NCI-H82 (cell line): Measurements from ENCODE around the gene CSHL1.
"Not testable (repeated sequence)": the region's sequence is repeated elsewhere in the genome, so short reads cannot be mapped to it uniquely, and the experiment has no call there.

ENCODE experiments used
- DNase-seq: peaks from one replicate; lab custom pipeline; 2025; lab: John Stamatoyannopoulos, UW

CSHL1 gene

DNA sequence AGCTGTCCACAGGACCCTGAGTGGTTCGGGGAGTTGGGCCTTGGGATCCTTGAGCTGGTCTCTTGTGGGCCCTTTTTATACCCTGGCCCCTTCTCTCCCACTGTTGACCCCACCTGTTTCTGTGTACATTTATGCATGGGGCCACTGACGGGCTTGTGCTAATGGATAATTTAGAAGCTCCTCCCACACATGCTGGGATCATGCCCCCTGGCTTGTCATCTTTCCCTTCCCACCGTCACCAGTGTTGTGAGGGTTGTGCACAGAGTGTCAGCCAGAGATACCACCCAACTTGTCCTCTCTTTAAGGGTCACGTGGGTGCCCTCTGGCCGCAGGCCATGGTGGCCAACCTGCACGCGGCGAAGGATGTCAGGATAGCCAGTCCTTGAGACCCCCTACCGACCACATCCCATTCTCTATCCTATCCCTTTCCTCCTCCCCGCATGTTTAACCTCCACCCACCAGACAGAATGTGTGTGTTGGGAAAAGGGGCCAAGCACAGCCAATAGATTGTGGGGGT is 7.8 kb upstream of the CSHL1 start, which contains the start of gene GH1:
Gene GH1 (minus strand): TSS at position 51 of the 517 bp plus-strand sequence. CDS start 63 bp downstream, outside the sequence.
- not testable (repeated sequence) for DNase-seq

DNA sequence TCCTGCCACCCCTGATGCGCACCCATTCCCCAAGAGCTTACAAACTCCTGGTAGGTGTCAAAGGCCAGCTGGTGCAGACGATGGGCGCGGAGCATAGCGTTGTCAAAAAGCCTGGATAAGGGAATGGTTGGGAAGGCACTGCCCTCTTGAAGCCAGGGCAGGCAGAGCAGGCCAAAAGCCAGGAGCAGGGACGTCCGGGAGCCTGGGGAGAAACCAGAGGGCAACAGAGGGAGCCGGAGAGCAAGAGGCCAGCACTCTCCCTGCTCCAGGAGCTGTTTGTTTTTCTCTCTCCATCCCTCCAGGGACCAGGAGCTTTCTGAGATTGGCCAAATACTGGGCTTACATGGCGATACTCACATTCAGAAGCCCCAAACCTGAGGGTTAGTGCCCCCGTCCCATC is 7.2 kb upstream of the CSHL1 start:
- DNase-seq, result peak; percentile 26

DNA sequence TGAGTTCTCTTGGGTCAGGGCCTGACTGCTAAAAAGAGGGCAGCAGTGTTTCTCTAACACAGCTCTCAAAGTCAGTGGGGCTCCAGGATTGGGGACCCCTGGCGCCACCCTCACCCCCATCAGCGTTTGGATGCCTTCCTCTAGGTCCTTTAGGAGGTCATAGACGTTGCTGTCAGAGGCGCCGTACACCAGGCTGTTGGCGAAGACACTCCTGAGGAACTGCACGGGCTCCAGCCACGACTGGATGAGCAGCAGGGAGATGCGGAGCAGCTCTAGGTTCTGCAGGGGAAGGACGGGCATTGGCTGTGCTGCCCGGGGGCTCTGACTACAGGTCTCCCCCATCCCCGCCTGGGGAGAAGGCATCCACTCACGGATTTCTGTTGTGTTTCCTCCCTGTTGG is 6.6 kb upstream of the CSHL1 start:
- no peak for DNase-seq

DNA sequence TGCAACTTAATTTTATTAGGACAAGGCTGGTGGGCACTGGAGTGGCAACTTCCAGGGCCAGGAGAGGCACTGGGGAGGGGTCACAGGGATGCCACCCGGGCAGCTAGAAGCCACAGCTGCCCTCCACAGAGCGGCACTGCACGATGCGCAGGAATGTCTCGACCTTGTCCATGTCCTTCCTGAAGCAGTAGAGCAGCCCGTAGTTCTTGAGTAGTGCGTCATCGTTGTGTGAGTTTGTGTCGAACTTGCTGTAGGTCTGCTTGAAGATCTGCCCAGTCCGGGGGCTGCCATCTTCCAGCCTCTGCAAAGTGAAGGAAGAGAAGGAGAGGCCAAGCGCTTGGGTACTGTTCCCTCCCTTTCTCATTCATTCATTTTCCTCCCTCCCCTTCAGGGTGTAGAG is 6.1 kb upstream of the CSHL1 start:
- DNase-seq, result not testable (repeated sequence)

DNA sequence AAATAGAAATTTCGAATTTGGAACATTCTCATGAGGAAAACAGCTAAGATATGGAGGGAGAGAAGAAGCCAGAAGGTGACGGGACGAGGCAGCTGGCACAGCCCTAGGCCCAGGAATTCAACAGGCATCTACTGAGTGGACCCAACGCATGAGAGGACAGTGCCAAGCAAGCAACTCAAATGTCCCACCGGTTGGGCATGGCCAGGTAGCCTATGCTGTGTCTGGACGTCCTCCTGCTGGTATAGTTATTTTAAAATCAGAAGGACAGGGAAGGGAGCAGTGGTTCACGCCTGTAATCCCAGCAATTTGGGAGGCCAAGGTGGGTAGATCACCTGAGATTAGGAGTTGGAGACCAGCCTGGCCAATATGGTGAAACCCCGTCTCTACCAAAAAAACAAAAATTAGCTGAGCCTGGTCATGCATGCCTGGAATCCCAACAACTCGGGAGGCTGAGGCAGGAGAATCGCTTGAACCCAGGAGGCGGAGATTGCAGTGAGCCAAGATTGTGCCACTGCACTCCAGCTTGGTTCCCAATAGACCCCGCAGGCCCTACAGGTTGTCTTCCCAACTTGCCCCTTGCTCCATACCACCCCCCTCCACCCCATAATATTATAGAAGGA is 5.6 kb upstream of the CSHL1 start:
- DNase-seq, result no peak

DNA sequence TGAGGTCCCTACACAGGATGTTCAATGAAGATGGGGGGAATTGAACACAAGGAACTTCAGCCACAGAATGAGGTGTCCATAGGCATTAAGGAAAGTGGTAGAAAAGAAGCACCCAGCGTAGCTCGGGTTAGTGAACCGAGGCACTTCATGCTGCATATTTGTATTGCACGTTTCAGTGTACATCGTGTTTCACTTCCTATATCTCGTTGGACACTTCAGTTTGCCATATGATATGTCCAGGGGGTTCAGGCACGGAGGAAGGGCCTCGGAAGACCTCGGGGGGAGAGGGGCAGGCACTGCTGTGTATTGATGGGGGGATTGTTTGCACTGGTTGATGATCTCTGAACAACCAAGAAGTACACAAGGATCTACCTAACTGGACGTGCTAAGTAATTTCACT is 4.7 kb upstream of the CSHL1 start:
- DNase-seq, result not testable (repeated sequence)

DNA sequence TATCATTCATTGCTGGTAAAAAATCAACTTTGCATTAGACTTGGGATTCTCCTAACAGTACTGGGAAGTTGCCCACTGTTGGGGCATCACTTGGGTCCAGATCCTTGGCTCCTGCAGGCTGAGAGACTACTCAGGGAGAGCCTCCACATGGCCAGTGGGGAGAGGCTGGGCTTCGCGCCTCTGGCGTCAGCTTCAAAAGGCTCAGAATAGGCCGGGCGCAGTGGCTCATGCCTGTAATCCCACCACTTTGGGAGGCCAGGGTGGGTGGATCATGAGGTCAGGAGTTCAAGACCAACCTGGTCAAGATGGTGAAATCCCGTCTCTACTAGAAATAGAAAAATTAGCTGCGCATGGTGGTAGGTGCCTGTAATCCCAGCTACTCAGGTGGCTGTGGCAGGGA is 3.4 kb upstream of the CSHL1 start:
- DNase-seq, result no peak

DNA sequence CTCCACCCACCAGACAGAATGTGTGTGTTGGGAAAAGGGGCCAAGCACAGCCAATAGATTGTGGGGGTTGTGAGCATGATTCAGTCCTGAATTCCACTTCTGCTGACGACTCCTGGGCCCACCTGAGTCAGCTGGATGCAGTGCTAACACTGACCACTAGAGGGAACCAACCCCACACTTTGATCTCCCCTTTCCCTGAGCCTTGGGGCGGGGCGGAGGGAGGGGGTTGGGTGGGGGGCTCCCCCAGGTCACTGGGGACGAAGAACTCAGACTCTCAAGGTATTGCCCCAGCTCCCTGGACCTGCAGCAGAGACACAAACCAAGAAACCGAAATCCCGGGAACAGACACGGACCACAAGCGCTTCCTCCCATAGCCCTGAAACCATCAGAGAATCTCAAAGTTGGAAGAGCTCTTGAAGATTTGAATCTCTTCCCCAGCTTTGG is 621 bp upstream of the CSHL1 start:
- peak; percentile 73 for DNase-seq

DNA sequence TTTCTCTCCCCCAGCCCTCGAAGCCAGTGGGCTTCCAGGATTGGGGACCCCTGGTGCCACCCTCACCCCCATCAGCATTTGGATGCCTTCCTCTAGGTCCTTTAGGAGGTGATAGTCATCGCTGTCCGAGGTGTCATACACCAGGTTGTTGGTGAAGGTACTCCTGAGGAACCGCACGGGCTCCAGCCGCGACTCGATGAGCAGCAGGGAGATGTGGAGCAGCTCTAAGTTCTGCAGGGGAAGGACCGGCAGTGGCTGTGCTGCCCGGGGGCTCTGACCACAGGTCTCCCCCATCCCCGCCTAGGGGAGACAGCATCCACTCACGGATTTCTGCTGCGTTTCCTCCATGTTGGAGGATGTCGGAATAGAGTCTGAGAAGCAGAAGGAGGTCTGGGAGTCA is 962 bp downstream of the CSHL1 start:
- no peak for DNase-seq

DNA sequence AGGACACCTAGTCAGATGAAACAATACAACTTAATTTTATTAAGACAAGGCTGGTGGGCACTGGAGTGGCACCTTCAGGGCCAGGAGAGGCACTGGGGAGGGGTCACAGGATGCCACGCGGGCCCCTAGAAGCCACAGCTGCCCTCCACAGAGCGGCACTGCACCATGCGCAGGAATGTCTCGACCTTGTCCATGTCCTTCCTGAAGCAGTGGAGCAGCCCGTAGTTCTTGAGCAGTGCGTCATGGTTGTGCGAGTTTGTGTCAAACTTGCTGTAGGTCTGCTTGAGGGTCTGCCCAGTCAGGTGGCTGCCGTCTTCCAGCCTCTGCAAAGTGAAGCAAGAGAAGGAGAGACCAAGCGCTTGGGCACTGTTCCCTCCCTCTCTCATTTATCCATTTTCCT is 1.5 kb downstream of the CSHL1 start:
- not testable (repeated sequence) for DNase-seq

DNA sequence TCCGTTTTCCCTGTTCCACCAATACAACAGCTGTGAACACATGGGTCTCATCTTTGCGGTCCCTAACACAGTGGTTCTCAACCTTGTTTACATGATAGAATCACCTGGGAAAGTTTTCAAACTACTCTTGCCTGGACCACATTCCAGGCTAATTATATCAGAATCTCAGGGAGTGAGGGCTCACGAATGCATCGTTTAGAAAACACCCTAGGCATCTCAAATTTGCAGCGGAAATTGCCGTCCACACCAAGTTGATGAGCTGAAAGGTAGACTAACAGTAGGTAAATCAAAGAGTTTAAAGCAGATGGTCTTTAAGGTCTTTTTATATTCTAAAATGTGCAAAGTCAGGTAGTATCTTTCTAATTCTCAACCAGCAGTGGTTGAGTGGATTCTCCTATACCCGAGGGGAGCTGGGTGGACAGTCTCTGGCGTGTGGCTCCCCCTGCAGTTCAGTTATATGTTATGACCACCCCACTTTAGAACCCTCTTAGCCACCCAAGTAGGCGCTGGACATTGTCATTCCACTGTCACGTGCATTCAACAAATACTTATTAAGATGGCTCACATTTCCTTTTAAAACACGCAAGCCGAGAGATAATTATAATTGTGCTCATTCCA is 3.8 kb downstream of the CSHL1 start:
- DNase-seq, result peak; percentile 81

DNA sequence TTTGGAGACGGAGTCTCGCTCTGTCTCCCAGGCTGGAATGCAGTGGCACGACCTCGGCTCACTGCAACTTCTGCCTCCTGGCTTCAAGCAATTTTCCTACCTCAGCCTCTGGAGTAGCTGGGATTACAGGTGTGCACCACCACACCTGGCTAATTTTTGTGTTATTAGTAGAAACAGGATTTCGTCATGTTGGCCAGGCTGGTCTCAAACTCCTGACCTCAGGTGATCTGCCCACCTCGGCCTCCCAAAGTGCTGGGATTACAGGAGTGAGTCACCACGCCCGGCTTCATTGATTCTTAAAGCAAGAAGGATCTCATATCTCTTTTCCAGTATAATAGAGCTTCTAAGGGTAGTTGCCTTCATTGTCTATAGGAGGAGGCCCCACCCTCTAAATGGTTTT is 6.3 kb downstream of the CSHL1 start:
- not testable (repeated sequence) for DNase-seq

DNA sequence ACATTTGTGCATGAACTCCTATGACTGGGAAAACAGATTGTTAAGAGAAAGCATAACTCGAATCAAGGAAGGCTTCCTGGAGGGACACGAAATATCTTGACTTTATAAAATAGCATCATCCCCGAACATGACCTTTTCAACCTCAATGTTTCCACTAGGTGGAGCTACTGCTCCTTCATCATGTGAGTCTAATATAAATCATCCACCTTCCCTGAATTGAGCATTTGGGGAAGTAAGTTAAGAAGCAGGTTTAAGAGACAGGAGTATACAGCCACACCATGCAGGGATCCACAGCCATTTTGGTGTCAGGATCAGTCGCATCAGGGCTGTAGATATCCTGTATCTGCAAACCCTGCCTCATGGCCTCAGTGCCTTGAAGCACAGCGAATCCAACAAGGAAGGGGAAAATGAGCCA is 7.3 kb downstream of the CSHL1 start:
- peak; percentile 61 for DNase-seq

DNA sequence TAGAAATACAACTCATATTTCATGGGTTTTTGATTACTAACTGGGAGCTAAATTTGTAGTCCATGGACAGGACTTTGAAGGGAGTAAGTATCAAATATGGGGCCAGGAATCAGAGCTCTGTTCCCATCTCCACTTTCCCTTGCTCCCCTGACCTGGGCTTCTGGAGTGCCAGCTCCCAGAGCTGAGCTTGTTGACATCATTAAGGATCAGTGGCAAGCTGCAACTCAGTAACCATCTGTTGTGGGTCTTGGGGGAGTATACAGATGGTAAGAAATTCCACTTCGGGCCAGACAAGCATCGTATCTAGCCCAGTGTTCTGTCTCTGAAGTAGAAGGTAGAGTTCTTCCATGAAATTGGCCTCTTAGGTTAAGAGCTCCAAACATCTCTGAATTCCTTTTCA is 9.1 kb downstream of the CSHL1 start:
- DNase-seq, result peak; percentile 96

DNA sequence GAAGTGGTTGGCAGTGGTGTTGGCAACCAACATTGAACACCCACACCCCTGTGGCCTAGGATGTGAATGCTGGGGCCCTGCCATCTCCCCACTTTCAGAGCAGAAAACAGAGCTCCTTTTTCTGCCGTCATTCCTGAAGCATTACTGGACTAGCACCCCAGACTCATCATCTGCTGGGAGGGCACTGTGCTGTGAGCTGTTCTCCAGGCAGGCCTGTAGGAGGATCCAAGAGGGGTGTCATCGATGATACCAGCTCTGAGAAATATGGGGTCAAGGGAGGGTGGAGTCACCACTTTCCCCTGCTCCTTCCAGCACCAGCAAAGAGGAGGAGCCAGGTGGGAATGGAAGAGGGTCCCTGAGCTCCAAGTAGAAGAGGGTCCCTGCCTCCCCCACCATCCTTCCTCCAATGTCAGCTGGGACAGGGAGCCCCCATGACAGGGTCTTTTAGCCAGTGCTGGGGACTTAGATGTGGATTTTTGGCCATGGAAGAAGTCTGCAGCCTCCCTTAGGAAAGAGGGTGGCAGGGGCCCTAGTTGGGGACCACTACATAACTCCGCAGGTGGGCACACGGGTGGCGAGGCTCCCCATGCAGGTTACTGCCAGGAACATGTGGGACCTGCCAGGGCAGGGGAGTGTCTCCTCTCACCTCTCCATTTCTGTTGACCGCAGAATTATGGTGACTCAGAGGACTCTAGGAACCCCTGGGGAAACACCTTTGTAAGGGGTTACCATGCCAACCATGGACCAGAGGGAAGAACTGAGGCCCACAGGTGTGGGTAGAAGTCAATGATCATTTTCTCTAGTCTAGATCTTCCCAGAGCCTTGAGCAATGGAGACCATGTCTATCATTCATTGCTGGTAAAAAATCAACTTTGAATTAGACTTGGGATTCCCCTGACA is 11.9 kb downstream of the CSHL1 start:
- not testable (repeated sequence) for DNase-seq

DNA sequence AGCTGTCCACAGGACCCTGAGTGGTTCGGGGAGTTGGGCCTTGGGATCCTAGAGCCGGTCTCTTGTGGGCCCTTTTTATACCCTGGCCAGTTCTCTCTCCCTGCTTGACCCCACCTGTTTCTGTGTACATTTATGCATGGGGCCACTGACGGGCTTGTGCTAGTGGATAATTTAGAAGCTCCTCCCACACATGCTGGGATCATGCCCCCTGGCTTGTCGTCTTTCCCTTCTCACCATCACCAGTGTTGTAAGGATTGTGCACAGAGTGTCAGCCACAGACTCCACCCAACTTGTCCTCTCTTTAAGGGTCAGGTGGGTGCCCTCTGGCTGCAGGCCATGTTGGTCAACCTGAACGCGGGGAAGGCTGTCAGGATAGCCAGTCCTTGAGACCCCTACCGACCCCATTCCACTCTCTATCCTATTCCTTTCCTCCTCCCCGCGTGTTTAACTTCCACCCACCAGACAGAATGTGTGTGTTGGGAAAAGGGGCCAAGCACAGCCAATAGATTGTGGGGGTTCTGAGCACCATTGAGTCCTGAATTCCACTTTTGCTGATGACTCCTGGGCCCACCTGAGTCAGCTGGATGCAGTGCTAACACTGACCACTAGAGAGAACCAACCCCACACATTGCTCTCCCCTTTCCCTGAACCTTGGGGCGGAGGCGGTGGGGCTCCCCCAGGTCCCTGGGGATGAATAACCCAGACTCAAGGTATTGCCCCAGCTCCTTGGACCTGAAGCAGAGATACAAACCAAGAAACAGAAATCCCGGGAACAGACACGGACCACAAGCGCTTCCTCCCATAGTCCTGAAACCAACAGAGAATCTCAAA is 14.3 kb downstream of the CSHL1 start, which contains the start of gene CSH1:
Gene CSH1 (minus strand): TSS at position 51 of the 831 bp plus-strand sequence. CDS start 63 bp downstream, outside the sequence.
- DNase-seq, result not testable (repeated sequence)

DNA sequence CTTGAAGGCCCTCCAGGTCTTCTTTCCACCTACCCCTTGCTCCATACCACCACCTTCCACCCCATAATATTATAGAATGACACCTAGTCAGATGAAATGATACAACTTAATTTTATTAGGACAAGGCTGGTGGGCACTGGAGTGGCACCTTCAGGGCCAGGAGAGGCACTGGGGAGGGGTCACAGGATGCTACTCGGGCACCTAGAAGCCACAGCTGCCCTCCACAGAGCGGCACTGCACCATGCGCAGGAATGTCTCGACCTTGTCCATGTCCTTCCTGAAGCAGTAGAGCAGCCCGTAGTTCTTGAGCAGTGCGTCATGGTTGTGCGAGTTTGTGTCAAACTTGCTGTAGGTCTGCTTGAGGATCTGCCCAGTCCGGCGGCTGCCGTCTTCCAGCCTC is 16.2 kb downstream of the CSHL1 start:
- not testable (repeated sequence) for DNase-seq

DNA sequence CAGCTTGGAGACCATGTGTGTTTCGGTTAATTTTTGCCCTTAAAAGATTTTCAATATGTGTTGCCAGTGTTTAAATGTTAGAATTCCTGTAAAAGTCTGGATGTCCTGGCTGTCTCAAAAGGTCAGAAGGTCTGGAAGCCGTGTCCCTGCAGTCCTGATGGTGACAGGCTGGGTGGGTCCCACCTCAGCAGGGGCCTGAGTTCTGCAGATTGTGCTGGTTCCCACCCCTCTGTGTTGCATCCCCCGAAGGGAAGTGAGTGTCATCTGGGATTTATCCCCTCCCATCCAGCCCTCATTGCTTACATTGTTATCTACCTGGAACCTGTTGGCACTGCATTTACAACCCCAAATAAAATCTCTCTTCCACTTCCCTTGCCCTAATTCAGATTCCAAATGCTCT is 17.0 kb downstream of the CSHL1 start:
- not testable (repeated sequence) for DNase-seq

DNA sequence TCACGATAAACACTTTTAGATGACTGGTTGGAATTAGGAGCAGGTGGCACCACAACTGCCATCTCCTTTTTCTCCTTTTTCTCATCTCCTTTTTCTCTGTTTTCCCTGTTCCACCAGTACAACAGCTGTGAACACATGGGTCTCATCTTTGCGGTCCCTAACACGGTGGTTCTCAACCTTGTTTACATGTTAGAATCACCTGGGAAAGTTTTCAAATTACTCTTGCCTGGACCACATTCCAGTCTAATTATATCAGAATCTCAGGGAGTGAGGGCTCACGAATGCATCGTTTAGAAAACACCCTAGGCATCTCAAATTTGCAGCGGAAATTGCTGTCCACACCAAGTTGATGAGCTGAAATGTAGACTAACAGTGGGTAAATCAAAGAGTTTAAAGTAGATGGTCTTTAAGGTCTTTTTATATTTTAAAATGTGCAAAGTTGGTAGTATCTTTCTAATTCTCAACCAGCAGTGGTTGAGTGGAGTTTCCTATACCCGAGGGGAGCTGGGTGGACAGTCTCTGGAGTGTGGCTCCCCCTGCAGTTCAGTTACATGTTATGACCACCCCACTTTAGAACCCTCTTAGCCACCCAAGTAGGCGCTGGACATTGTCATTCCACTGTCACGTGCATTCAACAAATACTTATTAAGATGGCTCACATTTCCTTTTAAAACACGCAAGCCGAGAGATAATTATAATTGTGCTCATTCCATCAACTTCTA is 18.6 kb downstream of the CSHL1 start:
- not testable (repeated sequence) for DNase-seq

DNA sequence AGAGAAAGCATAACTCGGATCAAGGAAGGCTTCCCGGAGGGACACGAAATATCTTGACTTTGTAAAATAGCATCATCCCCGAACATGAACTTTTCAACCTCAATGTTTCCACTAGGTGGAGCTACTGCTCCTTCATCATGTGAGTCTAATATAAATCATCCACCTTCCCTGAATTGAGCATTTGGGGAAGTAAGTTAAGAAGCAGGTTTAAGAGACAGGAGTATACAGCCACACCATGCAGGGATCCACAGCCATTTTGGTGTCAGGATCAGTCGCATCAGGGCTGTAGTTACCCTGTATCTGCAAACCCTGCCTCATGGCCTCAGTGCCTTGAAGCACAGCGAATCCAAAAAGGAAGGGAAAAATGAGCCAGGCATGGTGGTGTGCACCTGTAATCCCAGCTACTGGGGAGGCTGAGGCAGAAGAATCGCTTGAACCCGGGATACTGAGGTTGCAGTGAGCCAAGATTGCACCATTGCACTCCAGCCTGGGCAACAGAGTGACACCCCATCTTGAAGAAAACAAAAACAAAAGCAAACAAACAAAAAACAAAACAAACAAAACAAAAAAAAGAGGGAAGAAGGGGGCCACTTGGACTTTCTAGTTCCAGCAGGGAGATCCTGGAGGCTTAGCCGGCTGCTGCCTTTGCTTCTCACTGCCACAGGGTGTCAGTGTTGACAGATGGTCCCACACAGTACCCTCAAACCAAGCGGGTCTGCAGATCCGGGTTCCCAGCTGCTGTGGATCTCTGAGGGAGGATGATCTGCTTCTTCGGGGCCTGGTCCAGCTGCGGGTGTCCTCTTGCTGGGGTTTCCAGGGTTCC is 21.8 kb downstream of the CSHL1 start:
- DNase-seq, result peak; percentile 89
